GM19240 (cell line): ENCODE measurements around the gene CAPN9.

Experiments
- DNase-seq: peaks from one replicate; pipeline ENCODE4 v3.0.0; 2011; ENCODE audit warnings: low spot score; ENCODE audit not compliant: insufficient read length

The CAPN9 gene

GRCh38 chr1:230745071-230745470, 2.1 kb upstream of the CAPN9 start:
- DNase-seq = no peak

DNA sequence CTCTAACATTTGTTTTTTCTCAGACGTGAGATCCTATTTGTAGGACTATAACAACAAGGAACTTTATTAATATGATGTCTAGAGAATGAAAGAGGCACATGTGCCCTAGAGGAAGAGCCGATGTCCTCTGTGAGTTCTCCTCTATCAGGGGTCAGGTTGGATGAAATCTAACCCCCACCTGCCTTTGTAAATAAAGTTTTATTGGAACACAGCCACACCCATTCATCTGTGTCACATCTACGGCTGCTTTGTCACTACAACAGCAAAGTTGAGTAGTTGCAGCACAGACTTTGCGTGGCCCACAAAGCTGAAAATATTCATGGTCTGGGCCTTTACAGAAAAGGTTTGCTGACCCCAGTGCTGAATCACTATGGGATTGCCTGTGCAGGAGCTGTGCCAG, 571 bp upstream of the CAPN9 start:
- no peak for DNase-seq

DNA sequence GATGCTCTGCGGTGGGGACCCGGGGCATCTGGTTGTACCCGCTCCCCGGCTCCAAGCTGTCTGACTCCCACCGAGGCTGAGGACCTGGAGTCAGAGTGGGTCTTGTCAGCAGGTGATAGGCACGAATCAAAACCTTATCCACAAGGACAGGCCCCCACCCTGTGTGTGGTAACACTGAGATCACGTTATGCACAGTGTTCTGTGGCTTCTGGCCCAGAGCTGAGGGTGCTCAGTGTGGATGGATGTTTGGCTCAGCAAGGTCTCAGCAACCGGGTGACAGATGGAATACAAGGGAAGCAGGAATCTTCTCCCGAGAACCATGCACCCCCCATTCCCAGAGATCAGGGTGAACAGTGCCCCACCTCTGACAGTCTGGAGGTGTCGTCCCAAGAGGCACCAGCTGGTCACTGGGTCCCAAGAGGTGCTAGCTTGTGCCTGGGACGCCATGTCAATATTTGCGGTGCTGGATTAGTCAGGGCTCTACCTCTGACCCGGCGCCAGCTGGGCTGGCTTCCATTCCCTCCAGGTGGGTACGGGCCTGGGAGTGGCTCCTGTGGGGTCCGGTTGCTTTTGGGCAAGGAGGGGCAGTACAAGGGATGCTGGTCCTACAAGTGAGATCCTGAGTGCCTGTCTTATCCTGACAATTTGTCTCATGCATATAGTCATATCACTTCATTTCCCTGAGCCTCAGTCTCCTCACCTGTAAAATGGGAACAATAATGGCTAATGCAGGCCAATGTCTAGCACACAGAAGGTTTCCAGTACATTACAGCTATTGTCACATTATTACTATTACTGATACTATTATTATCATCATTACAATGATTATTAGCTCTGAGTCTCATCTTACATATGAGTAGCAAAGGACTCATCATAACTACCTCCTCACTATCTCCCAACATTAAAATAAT, 957 bp downstream of the CAPN9 start:
- DNase-seq = no peak

DNA sequence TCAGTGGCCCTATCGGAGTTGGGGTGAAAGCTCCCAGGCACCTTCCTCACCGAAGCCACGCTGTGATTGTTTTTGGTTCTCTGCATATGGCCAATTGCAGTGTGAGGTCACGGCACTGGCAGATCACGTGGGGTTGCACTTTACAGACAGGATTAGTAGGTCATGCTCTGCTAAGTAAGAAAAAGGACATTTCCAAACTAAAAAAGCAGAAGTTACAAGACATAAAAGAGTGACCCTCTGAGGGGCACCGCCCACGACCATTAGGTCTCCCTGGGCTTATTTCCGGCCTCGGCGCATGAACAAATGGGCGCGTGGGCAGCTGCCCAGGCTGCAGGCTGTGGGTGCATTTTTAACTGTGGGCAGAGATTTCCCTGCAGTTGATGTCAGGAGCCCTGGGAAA, 2.0 kb downstream of the CAPN9 start:
- peak; percentile 13 for DNase-seq

DNA sequence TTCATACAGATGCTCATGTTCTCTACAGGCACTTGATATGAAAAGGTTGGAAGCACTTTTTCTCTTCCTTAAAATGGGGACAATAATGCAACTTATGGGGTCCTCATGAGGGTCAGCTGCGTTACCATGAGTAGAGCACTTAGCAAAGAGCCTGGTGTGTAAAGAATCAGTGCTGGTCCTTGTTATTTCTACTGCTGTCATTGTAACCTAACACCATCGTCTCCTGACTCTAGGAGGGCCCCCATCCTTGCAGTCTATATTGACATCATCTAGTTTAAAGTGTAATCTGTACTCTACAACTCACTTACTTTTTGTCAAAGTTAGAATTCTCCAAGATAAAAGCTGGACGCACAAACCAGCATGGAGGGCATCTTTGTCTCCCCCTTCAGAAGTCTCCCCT, 2.4 kb downstream of the CAPN9 start:
- no peak for DNase-seq

DNA sequence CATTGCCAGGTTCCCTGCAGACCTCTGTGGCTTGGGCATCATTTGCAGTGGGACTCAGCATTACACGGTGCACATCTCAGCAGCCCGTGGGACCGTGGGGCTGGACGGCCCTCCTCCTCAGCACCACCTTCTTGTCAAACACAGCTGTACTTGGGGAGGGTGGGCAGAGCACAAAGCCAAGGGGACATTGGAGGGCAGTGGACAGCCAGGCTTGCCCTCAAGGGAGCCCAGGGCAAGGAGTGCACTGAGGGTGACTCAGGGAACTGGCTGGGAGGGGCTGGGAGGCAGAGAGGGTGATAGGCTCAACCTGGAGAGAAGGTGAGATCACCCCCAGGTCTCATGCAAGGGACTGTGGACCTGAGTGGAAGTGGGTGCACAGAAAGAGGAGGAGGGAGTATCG, 3.4 kb downstream of the CAPN9 start:
- no peak for DNase-seq

- no peak for DNase-seq
Observed at GRCh38 chr1:230750986-230751625, 3.9 kb downstream of the CAPN9 start.

- DNase-seq = no peak
Observed at GRCh38 chr1:230752407-230752806, 5.2 kb downstream of the CAPN9 start.

GRCh38 chr1:230753191-230753585, 6.0 kb downstream of the CAPN9 start:
- DNase-seq = no peak

DNA sequence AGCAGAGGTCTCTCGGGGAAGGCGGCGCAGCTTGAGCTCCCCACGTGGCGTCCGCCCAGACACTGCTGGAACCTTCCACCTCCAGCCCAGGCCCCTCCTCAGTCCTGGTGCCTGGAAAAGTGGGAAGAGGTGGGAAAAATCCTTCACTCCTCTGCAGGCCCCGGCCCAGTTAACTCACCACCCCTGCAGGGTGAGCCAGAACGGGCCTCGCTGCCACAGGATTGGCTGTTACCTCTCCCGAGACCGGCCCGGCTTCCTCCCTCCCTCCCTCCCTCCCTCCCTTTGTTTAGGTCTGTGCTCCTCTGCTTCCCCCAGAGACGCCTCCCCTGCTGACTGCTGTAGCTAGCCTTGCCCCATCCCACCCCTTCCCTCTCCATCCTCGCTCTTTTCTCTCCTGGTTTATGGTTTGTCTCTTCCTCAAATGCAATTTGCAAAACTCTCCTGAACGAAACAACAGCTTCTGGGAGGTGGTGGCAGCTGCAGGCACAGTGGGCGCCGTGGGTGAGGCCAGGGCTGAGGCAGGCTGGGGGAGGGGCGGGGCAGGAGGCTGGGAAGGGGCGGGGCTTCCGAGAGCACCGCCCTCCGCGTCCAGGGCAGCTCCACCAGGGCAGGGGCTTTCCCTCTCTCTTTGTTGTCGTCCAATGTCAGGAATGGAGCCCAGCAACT, 6.5 kb downstream of the CAPN9 start:
- no peak for DNase-seq

GRCh38 chr1:230754796-230755195, 7.6 kb downstream of the CAPN9 start:
- no peak for DNase-seq

DNA sequence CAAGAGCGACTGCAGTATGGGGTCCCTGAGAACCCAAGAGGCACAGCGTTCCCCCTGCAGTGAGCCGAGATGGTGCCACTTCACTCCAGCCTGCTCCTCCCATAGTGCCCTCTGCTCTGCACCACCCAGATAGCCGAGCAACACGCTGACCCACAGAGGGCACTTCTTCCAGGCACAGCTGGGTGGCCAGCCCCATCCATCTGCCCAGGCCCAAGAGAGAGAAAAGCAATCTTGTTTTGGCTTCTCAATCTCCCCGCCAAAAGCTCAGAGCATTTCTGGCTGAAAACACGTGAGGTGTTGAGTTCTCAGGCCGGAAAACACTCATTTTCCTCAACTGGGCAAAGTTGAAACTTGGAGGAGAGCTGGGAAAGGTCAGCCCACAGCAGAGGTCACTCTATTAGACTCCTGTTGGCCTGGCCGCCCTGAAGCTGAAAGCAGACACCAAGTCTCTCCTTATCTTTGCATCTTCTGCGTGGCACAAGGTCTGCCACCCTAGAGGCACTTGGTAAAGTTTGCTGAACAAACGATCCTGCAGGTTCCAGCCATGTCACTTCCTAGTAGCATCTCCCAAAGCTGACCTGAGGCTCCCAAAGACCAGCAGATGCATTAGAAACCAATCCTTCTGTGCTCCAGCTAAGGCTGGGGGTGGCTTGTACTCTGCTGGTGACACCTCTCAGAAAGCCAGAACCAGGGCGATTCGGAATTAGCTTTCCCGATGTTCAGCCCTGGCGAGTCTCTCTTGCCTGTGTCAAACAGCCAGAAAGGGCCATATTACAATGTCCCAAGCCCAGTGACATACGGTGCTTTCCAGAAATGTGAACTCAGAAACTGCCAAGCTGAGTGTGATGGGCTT, 10.9 kb downstream of the CAPN9 start:
- DNase-seq = no peak

- no peak for DNase-seq
Observed at GRCh38 chr1:230758709-230759368, 11.7 kb downstream of the CAPN9 start.

GRCh38 chr1:230759369-230760065, 12.3 kb downstream of the CAPN9 start:
- DNase-seq = no peak

- no peak for DNase-seq
Observed at GRCh38 chr1:230760360-230760827, 13.2 kb downstream of the CAPN9 start.

DNA sequence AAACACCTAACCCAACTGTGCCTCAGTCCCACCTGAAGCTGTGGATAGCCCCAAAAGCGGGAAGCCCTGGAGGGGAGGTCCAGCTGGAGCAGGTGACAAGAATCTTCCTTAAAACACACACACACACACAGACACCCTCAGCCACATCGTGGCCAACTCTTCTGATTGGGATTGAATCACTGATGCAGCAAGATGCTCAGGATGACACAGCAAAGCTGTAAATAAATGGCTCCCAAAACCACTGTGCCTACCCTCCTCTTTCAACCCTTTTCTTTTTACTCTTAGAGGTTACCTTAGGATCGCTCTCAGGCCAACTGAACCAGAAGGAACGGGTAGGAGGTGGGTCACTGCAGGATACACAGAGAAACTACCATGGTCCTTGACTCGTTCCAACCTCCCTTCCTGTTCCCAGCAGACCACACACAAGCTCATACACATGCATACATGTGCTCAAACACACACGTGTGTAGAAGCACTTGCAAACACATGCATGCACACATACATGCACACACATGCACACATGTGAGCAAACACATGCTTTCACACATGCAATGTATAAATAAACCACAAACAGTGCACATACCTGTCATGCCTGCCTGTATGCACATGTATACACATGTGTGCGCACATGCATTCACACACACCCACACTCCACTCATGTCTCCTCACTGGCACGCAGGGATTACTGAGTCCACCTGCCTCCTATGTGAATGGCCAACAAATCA, 14.4 kb downstream of the CAPN9 start:
- DNase-seq = no peak

- no peak for DNase-seq
Observed at GRCh38 chr1:230763927-230764591, 16.9 kb downstream of the CAPN9 start.

DNA sequence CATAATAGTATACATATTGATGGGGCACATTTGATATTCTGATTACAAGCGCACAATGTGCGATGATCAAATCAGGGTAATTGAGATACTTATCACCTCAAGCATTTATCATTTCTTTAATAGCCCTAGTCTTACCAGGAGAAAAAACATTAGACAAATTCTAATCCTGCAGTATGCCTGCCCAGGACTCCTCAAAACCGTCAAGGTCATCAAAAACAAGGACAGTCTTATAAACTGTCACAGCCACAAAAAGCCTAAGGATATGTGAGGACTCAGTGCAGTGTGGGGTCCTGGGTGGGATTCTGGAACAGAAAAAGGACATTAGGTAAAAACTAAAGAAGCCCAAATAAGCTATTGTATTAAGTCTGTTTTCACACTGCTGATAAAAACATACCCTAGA, 19.1 kb downstream of the CAPN9 start:
- DNase-seq = no peak
